ENCODE results near the gene DENND1A.

DENND1A gene

GRCh38 chr9:123556464-123557435 is 373.2 kb downstream of the DENND1A start:
- DNase-seq: no peak

DNA sequence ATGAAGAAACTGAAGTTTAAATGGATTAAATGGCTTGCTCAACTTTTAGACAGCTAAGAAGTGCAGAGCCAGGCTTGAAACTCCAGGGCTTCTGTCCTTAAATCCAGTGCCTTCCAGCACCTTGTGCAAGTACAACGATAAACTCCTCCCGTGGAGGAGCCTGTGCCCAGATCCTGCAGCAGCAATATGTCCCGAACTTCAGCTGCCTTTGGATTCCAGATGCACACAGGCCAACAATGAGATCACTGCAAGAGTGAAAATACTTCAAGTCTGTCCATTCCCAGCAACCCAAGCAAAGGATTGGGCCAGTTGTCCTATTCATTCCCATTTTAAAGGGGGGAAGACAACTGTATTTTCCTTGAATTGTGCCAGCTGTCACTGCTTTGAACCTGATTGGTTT is 374.3 kb downstream of the DENND1A start:
- no peak for DNase-seq

GRCh38 chr9:123552530-123552929 is 377.4 kb downstream of the DENND1A start:
- DNase-seq: no peak

GRCh38 chr9:123551734-123552133 is 378.2 kb downstream of the DENND1A start:
- no peak for DNase-seq

- no peak for DNase-seq
Measured at GRCh38 chr9:123550797-123551196, 379.1 kb downstream of the DENND1A start.

DNA sequence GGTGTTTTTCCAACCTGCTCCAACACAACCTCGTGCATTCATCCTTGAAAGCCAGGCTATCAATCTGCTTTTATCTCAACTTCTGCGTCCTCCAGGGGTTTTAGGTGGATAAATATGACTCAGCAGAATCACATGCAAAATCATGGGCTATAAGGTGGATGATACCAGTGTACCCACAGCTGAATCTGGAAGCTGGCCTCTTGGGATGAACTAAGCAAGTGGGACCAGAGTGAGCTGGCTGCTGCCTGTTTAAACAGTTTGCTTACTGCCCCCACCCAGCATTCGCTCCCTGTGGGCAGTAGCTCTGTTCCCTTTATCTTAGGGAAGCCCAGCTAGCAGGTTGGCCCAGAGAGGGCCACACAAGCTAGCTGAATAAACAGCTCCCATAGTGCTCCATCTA is 379.9 kb downstream of the DENND1A start:
- no peak for DNase-seq

GRCh38 chr9:123548741-123549545 is 381.0 kb downstream of the DENND1A start:
- no peak for DNase-seq

GRCh38 chr9:123544007-123544827 is 385.7 kb downstream of the DENND1A start:
- no peak for DNase-seq

- DNase-seq: no peak
Measured at GRCh38 chr9:123543492-123543891, 386.4 kb downstream of the DENND1A start.

DNA sequence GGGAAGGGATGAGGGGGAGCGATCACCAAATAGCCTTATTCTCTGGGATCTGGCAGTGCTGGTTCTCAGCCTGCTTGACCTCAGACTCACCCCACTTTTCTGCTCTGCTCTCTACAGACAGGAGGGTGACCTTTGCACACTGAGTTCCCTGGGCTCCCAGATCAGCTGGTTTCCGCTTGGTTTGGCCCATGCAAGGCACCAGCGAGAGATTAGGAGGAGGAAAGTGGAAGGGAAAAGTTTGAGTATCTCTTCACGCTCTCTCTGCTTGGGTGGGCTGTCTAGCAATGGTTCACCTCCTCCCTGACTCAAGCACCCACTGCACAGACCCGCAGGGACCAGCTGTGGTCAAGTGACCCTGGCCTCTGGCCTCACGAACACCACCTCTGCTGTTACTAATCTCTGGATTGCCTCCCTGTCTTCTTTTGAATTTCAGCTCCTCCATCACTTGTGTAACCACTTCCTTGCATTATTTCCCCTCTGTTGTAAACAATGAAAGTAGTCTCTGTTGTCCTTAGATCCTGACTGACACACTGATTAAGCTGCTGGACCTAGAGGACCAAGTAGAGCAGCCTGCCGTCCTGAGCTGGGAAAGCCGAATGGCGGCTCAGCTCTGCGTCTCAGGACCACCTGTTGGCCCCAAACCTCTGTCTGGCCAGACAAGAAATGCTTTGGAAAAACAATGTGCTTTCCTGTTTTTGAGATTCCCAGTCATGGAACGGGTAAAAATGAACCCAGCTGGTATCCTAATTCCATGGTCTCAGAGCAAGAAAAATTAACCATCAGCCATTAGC is 387.3 kb downstream of the DENND1A start:
- DNase-seq: no peak

DNA sequence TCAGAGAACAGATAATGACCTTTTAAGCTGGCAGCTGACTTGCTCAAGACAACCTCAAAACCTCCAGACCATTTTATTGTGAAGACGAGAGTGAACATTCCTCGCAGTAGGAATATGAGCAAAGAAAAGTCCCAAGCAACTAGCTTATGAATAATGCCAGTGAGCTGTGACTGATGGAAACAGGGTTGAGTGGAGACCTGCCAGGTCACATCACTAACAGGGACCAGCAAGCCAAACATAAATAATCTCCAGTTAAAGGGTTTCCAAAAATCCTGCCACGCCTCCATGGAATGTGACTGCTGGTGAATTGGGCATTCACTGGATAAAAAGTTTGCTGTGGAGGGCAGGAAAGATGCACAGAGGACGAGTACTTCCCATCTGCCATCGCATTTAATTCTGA is 388.5 kb downstream of the DENND1A start:
- no peak for DNase-seq

DNA sequence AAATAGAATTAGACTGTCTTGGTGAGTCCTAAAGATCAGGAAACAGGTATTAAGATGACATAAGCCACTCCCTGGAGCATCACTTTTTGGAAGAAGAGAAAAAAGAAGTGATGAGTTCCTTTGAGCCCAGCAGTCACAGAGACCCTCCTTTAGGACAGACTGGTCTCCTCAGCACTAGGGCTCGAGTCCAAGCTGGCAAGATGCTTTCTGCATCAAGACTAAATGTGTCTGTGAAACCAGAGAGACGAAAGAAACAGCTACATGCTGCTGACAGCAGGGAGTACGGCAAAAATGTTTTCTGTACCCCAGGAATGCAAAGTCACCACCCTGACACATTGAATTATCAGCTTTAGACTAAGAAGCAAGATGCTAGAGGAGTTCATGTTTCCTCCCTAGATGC is 389.5 kb downstream of the DENND1A start:
- no peak for DNase-seq

DNA sequence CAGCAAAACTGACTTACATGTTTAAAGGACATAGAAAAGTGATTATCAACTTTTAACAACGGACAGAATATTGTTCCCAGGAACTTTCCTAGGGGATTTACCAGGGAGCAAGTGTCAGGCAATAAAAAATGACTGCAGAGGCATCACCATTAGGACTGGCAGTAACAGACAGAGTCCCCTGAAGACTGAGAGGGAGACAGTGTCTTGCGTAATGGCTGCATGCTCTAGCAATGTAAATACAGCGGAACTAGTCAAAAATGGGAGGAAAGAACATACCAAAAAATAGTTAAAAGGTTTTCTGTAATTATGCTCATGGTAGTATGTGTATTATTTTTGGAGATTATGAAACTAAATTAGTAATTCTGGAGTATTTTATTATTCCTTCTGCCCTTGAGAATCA is 392.1 kb downstream of the DENND1A start:
- no peak for DNase-seq

DNA sequence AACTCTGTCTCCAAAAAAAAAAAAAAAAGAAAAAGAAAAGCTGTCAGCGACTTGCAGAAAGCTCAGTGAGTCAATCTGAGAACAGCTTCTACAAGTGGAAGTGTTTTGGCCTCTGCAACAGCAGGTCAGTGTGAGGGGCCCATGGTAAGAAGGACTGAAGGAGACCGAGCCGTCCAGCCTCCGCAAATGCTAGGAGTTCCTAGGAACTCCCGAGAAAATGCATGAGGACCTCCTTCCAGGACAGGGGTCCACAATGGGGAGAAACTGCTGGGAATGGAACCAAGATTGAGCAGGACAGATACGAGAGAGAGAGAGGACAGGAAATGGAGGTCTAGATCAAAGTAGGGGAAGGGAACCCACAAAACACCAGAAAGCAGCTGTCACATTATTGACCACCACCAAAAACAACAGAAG is 393.5 kb downstream of the DENND1A start:
- no peak for DNase-seq

DNA sequence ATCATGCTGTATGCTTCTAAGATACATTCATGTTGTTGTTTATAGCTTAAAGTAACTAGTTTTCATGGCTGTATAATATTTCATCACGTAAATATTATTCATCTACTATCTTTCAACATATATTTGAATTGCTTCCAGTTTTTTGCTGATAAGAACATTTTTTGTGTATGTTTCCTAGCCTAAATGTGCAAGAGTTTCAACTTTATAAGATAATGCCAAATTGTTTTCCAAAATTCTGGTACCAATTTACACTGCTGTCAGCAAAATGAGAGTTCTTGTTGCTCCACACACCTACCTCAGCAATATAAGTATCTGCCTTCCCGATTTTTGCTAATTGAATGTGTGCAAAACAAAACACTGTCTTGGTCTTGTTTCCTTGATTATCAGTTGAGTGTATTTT is 395.6 kb downstream of the DENND1A start:
- no peak for DNase-seq

DNA sequence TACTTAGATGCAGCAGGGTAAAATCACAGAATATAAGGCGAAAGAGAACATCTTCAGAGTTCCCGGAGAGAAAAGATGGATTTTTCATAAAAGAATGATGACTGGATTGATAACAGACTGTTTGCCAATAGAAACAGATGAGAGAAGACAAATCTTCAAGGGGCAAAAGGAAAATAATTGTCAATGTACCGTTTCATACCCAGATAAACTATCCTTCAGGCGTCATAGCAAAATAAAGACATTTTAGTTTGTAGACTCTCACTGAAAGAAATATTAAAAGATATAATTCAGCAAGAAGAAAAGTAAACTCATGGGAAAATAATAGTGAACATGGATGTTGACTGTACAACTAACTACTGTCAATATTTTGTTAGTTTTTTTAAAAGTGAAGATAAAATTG is 399.7 kb downstream of the DENND1A start:
- no peak for DNase-seq

DNA sequence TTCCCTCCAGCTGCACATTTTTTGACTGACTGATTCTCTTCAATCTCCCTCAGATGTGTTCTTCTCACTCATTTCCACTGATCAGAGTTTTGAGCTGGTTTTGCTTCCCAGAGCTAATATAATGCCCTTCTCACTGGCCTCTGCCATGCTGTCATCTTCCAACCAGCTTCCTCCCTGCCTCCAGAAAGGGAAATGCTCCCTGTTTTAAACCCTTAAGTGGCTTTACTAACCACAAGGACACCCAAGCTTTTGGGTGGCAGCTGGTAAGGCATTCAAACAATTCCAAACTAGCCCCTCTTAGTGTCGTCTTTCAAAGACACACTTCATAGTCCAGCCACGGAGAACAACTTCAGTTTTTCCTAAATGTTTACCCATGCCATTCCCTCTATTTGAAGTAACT is 401.4 kb downstream of the DENND1A start:
- DNase-seq: no peak

DNA sequence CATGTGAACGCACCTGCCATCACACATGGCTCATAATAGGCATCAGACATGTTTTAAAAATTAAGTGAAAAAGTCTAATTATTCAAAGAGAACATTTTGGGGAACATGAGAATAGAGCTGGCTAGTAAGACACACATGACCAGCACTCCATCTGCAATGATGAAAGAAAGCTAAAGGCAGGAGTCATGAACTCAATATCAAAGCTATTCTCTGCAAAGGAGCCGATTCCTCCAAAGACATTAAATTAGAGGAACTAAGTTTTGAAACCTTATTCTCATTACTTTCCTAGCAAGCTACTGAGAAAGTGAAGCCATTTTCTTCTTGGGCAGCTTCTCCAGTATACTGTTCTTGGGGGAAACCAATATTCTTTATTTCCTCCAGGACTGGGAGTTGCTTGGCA is 401.9 kb downstream of the DENND1A start:
- no peak for DNase-seq

DNA sequence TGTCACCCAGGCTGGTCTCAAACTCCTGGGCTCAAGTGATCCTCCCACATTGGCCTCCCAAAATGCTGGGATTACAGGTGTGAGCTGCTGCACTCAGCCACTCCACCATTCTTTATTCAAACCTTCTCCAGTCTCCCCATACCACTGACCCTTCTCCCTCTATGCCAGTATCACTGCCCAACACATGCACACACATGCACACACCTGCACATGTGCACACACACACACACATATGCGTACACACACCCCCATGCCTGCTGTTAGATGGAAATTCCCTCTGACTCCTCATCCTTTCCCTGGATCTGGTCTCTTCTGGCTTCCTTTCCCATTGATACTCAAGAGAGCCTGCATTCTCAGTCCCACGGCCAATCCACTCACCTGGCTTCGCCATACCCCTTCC is 404.0 kb downstream of the DENND1A start:
- DNase-seq: no peak

DNA sequence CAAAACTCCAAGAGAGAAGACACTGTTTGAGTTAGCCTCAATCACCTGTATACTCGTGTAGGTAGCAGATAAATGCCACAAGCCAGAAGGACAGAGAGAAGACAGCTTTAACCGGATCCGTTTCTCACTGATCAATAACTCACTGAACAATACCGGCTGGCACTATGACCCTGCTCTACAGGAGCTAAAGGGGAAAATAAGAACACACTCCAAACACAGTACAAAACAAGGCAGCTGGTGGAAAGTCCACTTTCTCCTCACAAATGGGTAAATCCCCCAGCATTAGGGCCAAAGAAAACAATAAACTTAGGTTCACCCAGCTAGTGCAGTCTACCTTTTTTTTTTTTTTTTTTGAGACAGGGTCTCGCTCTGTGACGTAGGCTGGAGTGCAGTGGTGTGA is 404.5 kb downstream of the DENND1A start:
- DNase-seq: no peak

DNA sequence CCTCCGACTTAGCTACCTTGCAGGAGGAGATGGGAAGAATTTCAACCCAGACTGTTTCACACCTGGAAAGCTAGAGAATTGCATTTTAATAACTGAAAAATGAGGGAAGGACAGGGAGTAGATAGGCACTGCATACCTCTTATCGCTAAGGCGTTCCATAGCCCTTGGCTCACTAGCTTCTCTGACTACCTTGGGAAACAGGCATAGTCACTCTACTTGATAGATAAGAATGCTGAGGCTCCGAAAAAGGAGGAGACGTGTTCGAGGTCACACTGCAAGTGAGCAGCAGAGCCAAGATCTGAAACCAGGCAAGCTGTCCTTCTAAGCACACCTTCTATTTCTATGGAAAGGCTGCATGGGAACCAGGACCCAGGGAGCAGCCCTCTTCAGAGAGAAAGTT is 405.1 kb downstream of the DENND1A start:
- no peak for DNase-seq

DNA sequence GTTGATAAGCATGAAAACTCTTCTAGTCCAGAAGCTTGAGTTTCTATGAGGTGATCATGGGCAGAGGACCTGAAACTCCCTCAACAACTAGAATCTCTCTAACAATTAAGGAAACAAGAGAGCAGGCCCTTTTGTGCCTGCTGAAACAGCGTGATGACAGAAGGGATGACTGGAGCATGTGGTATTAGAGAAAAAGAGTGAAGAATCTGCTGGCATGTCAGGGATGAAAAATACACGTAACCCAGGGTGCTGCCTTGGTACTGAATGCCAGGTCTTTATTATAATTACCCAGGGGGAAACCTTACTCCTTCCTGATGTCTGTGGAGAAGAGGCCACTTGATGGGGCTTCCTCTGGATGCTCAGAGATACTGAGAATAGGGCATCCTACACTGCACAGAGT is 406.1 kb downstream of the DENND1A start:
- DNase-seq: no peak
